H1 (cell line): ENCODE results near the gene IKZF5. TPM values are rescaled to one million over a fixed set of nuclear protein-coding genes. Genes with fewer than 3 reads are reported as not detected.

Experiments
- CTCF ChIA-PET: fragments of 300-600 bp; sonication (Branson Sonifier 250); formaldehyde crosslinking; loops from one replicate; lab custom pipeline; 2021; ENCODE audit not compliant: partially characterized antibody; lab: Charles Lee
- POLR2A ChIA-PET: fragments of 300-600 bp; sonication (Branson Sonifier 250); formaldehyde crosslinking; loops from one replicate; lab custom pipeline; 2021; ENCODE audit warnings: inconsistent platforms; ENCODE audit not compliant: partially characterized antibody; lab: Charles Lee
- DNase-seq, 2 experiments: peaks; one replicate each; pipeline versions ENCODE4 v3.0.0 to v3.0.0-alpha.2; 2010 to 2022; ENCODE audit warnings: low spot score in 2 of 2, low read depth in 1 of 2, mixed read lengths in 1 of 2
- FAIRE-seq: peaks from 2 replicates; lab custom pipeline; 2011; peaks lifted over from hg19 to GRCh38; lab: Jason Lieb, UNC
- H2AFZ ChIP-seq: 2 replicates; pipeline ENCODE4 v1.8.1; 2012; ENCODE audit warnings: low read length, inconsistent platforms
- H2AK5ac ChIP-seq: 2 replicates; pipeline ENCODE4 v1.6.1; 2013; ENCODE audit warnings: low read depth, low read length
- H2BK120ac ChIP-seq: replicated peaks from 2 replicates; pipeline ENCODE3; 2013; ENCODE audit warnings: low read depth, low read length, inconsistent platforms
- H2BK12ac ChIP-seq: 2 replicates; pipeline ENCODE4 v1.6.1; 2013; ENCODE audit warnings: low read depth, low read length
- H2BK15ac ChIP-seq: 2 replicates; pipeline ENCODE4 v1.6.1; 2013; ENCODE audit warnings: low read length
- H2BK20ac ChIP-seq: 2 replicates; pipeline ENCODE4 v1.6.1; 2013; ENCODE audit warnings: low read length
- H2BK5ac ChIP-seq: 2 replicates; pipeline ENCODE4 v1.6.1; 2013; ENCODE audit warnings: low read depth, low read length
- H3K14ac ChIP-seq: 2 replicates; pipeline ENCODE4 v1.6.1; 2013; ENCODE audit warnings: inconsistent platforms; ENCODE audit not compliant: insufficient read length
- H3K18ac ChIP-seq: 2 replicates; pipeline ENCODE4 v1.6.1; 2013; ENCODE audit warnings: low read length; ENCODE audit errors: extremely low read depth
- H3K23ac ChIP-seq: 2 replicates; pipeline ENCODE4 v1.6.1; 2013; ENCODE audit warnings: inconsistent platforms; ENCODE audit not compliant: insufficient read length
- H3K23me2 ChIP-seq: 2 replicates; pipeline ENCODE4 v1.6.1; 2013; ENCODE audit warnings: low read depth, low read length
- H3K27ac ChIP-seq: 2 replicates; pipeline ENCODE4 v1.6.1; 2011; ENCODE audit warnings: low read depth, low read length, inconsistent platforms
- H3K27me3 ChIP-seq, 4 experiments: replicated peaks in 1 of 4; 1 replicate in 1 of 4; 2 replicates in 3 of 4; pipeline versions ENCODE4 v1.6.1 to v1.8.1; 2011 to 2013; ENCODE audit warnings: low read length in 3 of 4, mild to moderate bottlenecking in 3 of 4, inconsistent platforms in 2 of 4, mixed read lengths in 2 of 4, moderate library complexity in 1 of 4; ENCODE audit not compliant: control insufficient read depth in 3 of 4, insufficient read depth in 3 of 4; ENCODE audit errors: extremely low read depth in 1 of 4
- H3K36me3 ChIP-seq, 4 experiments: 2 replicates each; pipeline versions ENCODE4 v1.6.1 to v1.8.1; 2011 to 2013; ENCODE audit warnings: mild to moderate bottlenecking in 4 of 4, low read length in 3 of 4, moderate library complexity in 2 of 4, control low read depth in 1 of 4, inconsistent platforms in 1 of 4; ENCODE audit not compliant: insufficient read depth in 4 of 4, control insufficient read depth in 2 of 4
- H3K4ac ChIP-seq: replicated peaks from 2 replicates; pipeline ENCODE3; 2013; ENCODE audit warnings: low read length, low read depth, mixed read lengths, inconsistent platforms; ENCODE audit not compliant: insufficient read length
- H3K4me1 ChIP-seq, 4 experiments: replicated peaks in 1 of 4; 1 replicate in 1 of 4; 2 replicates in 3 of 4; pipeline versions ENCODE4 v1.6.1 to v1.8.1; 2011 to 2013; ENCODE audit warnings: low read length in 3 of 4, inconsistent platforms in 2 of 4, mixed read lengths in 1 of 4; ENCODE audit not compliant: insufficient read depth in 4 of 4, control insufficient read depth in 3 of 4
- H3K4me2 ChIP-seq, 2 experiments: 2 replicates each; pipeline versions ENCODE4 v1.6.1 to v1.8.1; 2011 to 2013; ENCODE audit warnings: low read depth in 2 of 2, low read length in 2 of 2, control low read depth in 1 of 2, inconsistent platforms in 1 of 2, mild to moderate bottlenecking in 1 of 2; ENCODE audit not compliant: insufficient read depth in 1 of 2
- H3K4me3 ChIP-seq, 4 experiments: fragments of 200-600, 300-600 bp in 1 of 4; sonication (generic), shearing (Covaris generic), sonication (Bioruptor Twin) in 1 of 4; 2 replicates each; pipeline versions ENCODE4 v1.5.1 to v1.8.1; 2011 to 2016; ENCODE audit warnings: low read length in 4 of 4, low read depth in 3 of 4, control low read depth in 2 of 4, inconsistent platforms in 2 of 4, mild to moderate bottlenecking in 2 of 4, mixed read lengths in 1 of 4, moderate library complexity in 1 of 4; ENCODE audit not compliant: insufficient read depth in 2 of 4; ENCODE audit errors: extremely low read depth in 1 of 4
- H3K56ac ChIP-seq: replicated peaks from 2 replicates; pipeline ENCODE3; 2013; ENCODE audit warnings: low read depth, mild to moderate bottlenecking, mixed read lengths, low read length, inconsistent platforms; ENCODE audit not compliant: insufficient read length
- H3K79me1 ChIP-seq: 2 replicates; pipeline ENCODE4 v1.6.1; 2013; ENCODE audit warnings: low read depth, low read length, control low read depth
- H3K79me2 ChIP-seq, 2 experiments: 2 replicates each; pipeline versions ENCODE4 v1.6.1 to v1.8.1; 2012 to 2013; ENCODE audit warnings: low read length in 2 of 2, mild to moderate bottlenecking in 2 of 2, inconsistent platforms in 1 of 2; ENCODE audit not compliant: insufficient read depth in 2 of 2, control insufficient read depth in 1 of 2
- H3K9ac ChIP-seq, 4 experiments: replicated peaks in 1 of 4; 1 replicate in 1 of 4; 2 replicates in 3 of 4; pipeline versions ENCODE4 v1.6.1 to v1.8.1; 2011 to 2013; ENCODE audit warnings: low read depth in 3 of 4, low read length in 3 of 4, control low read depth in 2 of 4, mild to moderate bottlenecking in 2 of 4, moderate library complexity in 2 of 4, inconsistent platforms in 1 of 4; ENCODE audit errors: extremely low read depth in 1 of 4
- H3K9me3 ChIP-seq, 2 experiments: 2 replicates each; pipeline versions ENCODE4 v1.6.1 to v1.8.1; 2012 to 2013; ENCODE audit warnings: mild to moderate bottlenecking in 2 of 2, moderate library complexity in 2 of 2, control low read depth in 1 of 2, inconsistent platforms in 1 of 2, low read depth in 1 of 2, low read length in 1 of 2, mixed read lengths in 1 of 2; ENCODE audit not compliant: insufficient read depth in 2 of 2
- H4K20me1 ChIP-seq, 2 experiments: replicated peaks in 1 of 2; 2 replicates each; pipeline versions ENCODE3 to v1.8.1; 2011 to 2013; ENCODE audit warnings: inconsistent platforms in 2 of 2, low read length in 2 of 2, mild to moderate bottlenecking in 1 of 2; ENCODE audit not compliant: insufficient read depth in 2 of 2, control insufficient read depth in 1 of 2
- H4K5ac ChIP-seq: 2 replicates; pipeline ENCODE4 v1.6.1; 2013; ENCODE audit warnings: low read length, low read depth, mixed read lengths, inconsistent platforms; ENCODE audit not compliant: insufficient read length
- H4K8ac ChIP-seq: 2 replicates; pipeline ENCODE4 v1.8.0; 2013; ENCODE audit warnings: mild to moderate bottlenecking, moderate library complexity, low read length, inconsistent platforms; ENCODE audit not compliant: insufficient read depth; ENCODE audit errors: extremely low read depth
- H4K91ac ChIP-seq: replicated peaks from 2 replicates; pipeline ENCODE3; 2013; ENCODE audit warnings: low read length, mixed read lengths, inconsistent platforms; ENCODE audit not compliant: insufficient read length
- BRCA1 ChIP-seq: IDR thresholded peaks from 2 replicates; pipeline ENCODE4 v1.6.1; 2012; ENCODE audit warnings: low read depth, low read length, improper control_type of control experiment
- CBX5 ChIP-seq: fragments of 300-800, 300-1000 bp; sonication (generic); IDR thresholded peaks from 2 replicates; pipeline ENCODE4 v1.7.1; 2016; ENCODE audit warnings: antibody characterized with exemption, low read length, low read depth
- EZH2 ChIP-seq: fragments of 200-600 bp; sonication (generic); IDR thresholded peaks from 2 replicates; pipeline ENCODE4 v1.7.1; 2012; ENCODE audit warnings: low read depth, mild to moderate bottlenecking, moderate library complexity, low read length, inconsistent platforms; ENCODE audit not compliant: severe bottlenecking
- GABPA ChIP-seq: IDR thresholded peaks from 2 replicates; pipeline ENCODE4 v1.6.1; 2011; ENCODE audit warnings: mild to moderate bottlenecking, low read length, moderate library complexity, borderline replicate concordance; ENCODE audit not compliant: insufficient read depth
- KDM4A ChIP-seq: IDR thresholded peaks from one replicate; pipeline ENCODE4 v1.7.1; 2012; ENCODE audit warnings: low read depth, mild to moderate bottlenecking, moderate library complexity, low read length, inconsistent platforms; ENCODE audit not compliant: severe bottlenecking
- NANOG ChIP-seq: IDR thresholded peaks from 2 replicates; pipeline ENCODE4 v1.6.1; 2011; ENCODE audit warnings: low read length, low read depth, mild to moderate bottlenecking, inconsistent platforms; ENCODE audit not compliant: insufficient read depth, poor library complexity, severe bottlenecking
- NRF1 ChIP-seq: IDR thresholded peaks from 2 replicates; pipeline ENCODE4 v1.6.1; 2011; ENCODE audit warnings: mild to moderate bottlenecking, low read depth, low read length, improper control_type of control experiment
- PHF8 ChIP-seq: fragments of 200-600 bp; sonication (generic); conservative IDR thresholded peaks from 2 replicates; pipeline ENCODE4 v1.7.1; 2012; ENCODE audit warnings: low read depth, mild to moderate bottlenecking, inconsistent platforms, low read length, moderate library complexity
- RNF2 ChIP-seq: fragments of 200-900, 300-1000 bp; sonication (generic); IDR thresholded peaks from 2 replicates; pipeline ENCODE4 v1.7.1; 2016; ENCODE audit warnings: borderline replicate concordance, low read depth, mild to moderate bottlenecking, antibody characterized with exemption, low read length; ENCODE audit not compliant: poor library complexity, severe bottlenecking; ENCODE audit errors: missing control alignments
- YY1 ChIP-seq: IDR thresholded peaks from 2 replicates; pipeline ENCODE4 v1.6.1; 2011; ENCODE audit warnings: low read depth, mild to moderate bottlenecking, low read length
- WGBS, 2 experiments: shearing (Covaris generic) in 1 of 2; methylation state at CpG; one replicate each; pipeline versions ENCODE4 v1.1.6 to v1.1.7; 2013 to 2015; ENCODE audit warnings: low lambda C conversion rate in 2 of 2, mixed read lengths in 2 of 2, inconsistent platforms in 1 of 2, low coverage in 1 of 2, missing lambda C conversion rate in 1 of 2; ENCODE audit not compliant: insufficient replicate concordance in 2 of 2, insufficient coverage in 1 of 2, insufficient read length in 1 of 2; ENCODE audit errors: extremely low coverage in 1 of 2, missing lambda C conversion rate in 1 of 2; 5-methylcytosine and 5-hydroxymethylcytosine counted together
- polyA plus RNA-seq, 7 experiments: library from polyadenylated mRNA; depleted of rRNA in 3 of 7; stranded (reverse) in 5 of 7; unstranded in 2 of 7; fragments of >200 nt in 5 of 7; fragments of 200-250 nt in 2 of 7; gene quantifications; 1 replicate in 5 of 7; 2 replicates in 1 of 7; 4 replicates in 1 of 7; pipeline versions ENCODE4 v1.2.1 to v1.2.3, GENCODE V29; 2011 to 2013; ENCODE audit warnings: missing spikeins in 2 of 7, mixed read lengths in 2 of 7
- total RNA-seq: library from RNA; stranded (reverse); fragmentation: NEBNext Ultra II Directional; extraction: Animal tissue kit (Norgen Biotek cat#: 25700); gene quantifications from 2 replicates; pipeline ENCODE4 v1.2.1, GENCODE V29; 2021

Gene IKZF5
- total and polyA plus RNA-seq, 2 of the 8 experiments (the other 6 are each of a cell fraction or from before 2014, with no cell fraction given), result 5.2 to 15.3 TPM

GRCh38 chr10:123009105-123009820 is 668 bp upstream of the IKZF5 start:
- H4K91ac ChIP-seq, result no peak overlapping the region
- peak overlapping the region; percentile 86 to 90 (median 88) for H3K4me3 ChIP-seq
- no peak overlapping the region for H3K14ac ChIP-seq
- H3K23ac ChIP-seq, result no peak overlapping the region
- no peak overlapping the region for H2BK12ac ChIP-seq
- H3K4ac ChIP-seq, result no peak overlapping the region
- peak overlapping the region; percentile 19 for H4K5ac ChIP-seq
- H4K8ac ChIP-seq, result peak overlapping the region; percentile 23
- H3K27ac ChIP-seq, result no peak overlapping the region
- peak overlapping the region; percentile 83 to 92 for H3K4me2 ChIP-seq
- peaks cover 2 to 23% (median 16%) of the 10 kb centered on the region in 4 experiments; a peak in 5 of 7 replicates for H3K27me3 ChIP-seq
- peak overlapping the region; percentile 65; the same call in 1 of the 2 replicates for H3K18ac ChIP-seq
- H3K4me1 ChIP-seq, result peaks cover 0 to 2% (median under 1%) of the 10 kb centered on the region in 4 experiments; a peak in 2 of 7 replicates
- no peaks in the 10 kb centered on the region for H3K79me1 ChIP-seq
- H4K20me1 ChIP-seq, result peaks cover 2 to 3% of the 10 kb centered on the region in 2 experiments
- peaks cover 0 to 42% of the 10 kb centered on the region in 2 experiments; a peak in 3 of 4 replicates for H3K79me2 ChIP-seq
- no peak overlapping the region for H2AK5ac ChIP-seq
- no peak overlapping the region for H2BK15ac ChIP-seq
- H3K36me3 ChIP-seq, result no peaks in the 10 kb centered on the region; a peak in 1 of 8 replicates
- DNase-seq (no peak), FAIRE-seq (no peak)
- WGBS, 2 experiments, result 7% methylated on average over 29 of the region's 34 CpGs; no CpG with 5 or more reads in 1 of the 2 experiments
- ChIA-PET POLR2A (interaction anchor here (0.6 to 3.8 kb wide), 6 partner anchors 10 to 163 kb away, joined by 3 to 25 read pairs (median 3); partner anchors contain the start of genes CUZD1 and PSTK), CTCF (interaction anchor here (1.0 to 5.9 kb wide), 2 partner anchors 13 to 1262 kb away, joined by 6 to 28 read pairs; no protein-coding TSS in a partner anchor)
- peak overlapping the region; percentile 36; the same call in 1 of the 2 replicates for H2AFZ ChIP-seq
- H3K9ac ChIP-seq, result peak overlapping the region in 2 of 4 experiments; percentile 39 to 59; a peak in 5 of 7 replicates
- no peak overlapping the region for H2BK20ac ChIP-seq
- TF ChIP-seq NANOG (no peak), NRF1 (no peak), PHF8 (peak; percentile 63; the same call in 1 of the 2 replicates), KDM4A (peak; percentile 60), GABPA (0 out of 2 replicates have a peak, but pooled peaks have one; percentile 1), BRCA1 (no peak), RNF2 (no peak), EZH2 (peak; percentile 31), CBX5 (no peak), YY1 (no peak)
- H3K9me3 ChIP-seq, result peaks cover 0 to 2% of the 10 kb centered on the region in 2 experiments; a peak in 1 of 4 replicates
- H3K23me2 ChIP-seq, result peaks cover 10% of the 10 kb centered on the region; the same call in 1 of the 2 replicates
- H2BK120ac ChIP-seq, result no peak overlapping the region
- H3K56ac ChIP-seq, result no peak overlapping the region
- H2BK5ac ChIP-seq, result peak overlapping the region; percentile 18; the same call in 1 of the 2 replicates
